MCF 10A (cell line): ENCODE measurements around the gene TUSC2. TPM values are rescaled to one million over a fixed set of nuclear protein-coding genes. Genes with fewer than 3 reads are reported as not detected.

Source experiments
- BruUV-seq: library from RNA; stranded (reverse); fragments of 400-500 nt; replicated peaks from 2 replicates; lab custom pipeline; 2021; lab: Mats Ljungman, UMichigan
- CTCF ChIA-PET: fragments of 300-600 bp; sonication (Branson Sonifier 250); formaldehyde crosslinking; extraction: SDS; loops from one replicate; lab custom pipeline; 2021; ENCODE audit warnings: antibody characterized with exemption, inconsistent platforms; lab: Yijun Ruan, JAX
- POLR2A ChIA-PET: fragments of 300-600, 350-650 bp; sonication (Branson Sonifier 250); formaldehyde crosslinking; extraction: SDS; loops from one replicate; lab custom pipeline; 2020; ENCODE audit warnings: antibody characterized with exemption, inconsistent platforms; lab: Yijun Ruan, JAX
- DNase-seq: peaks from one replicate; pipeline ENCODE4 v3.0.0-alpha.2; 2018; ENCODE audit not compliant: unreplicated experiment
- H3K27ac Mint-ChIP-seq: one replicate; pipeline ENCODE4 v1.8.0; 2022; ENCODE audit warnings: mild to moderate bottlenecking, low read depth, mixed read lengths; ENCODE audit not compliant: unreplicated experiment
- H3K27me3 Mint-ChIP-seq: one replicate; pipeline ENCODE4 v1.8.0; 2022; ENCODE audit warnings: mixed read lengths; ENCODE audit not compliant: insufficient read depth, unreplicated experiment
- H3K36me3 Mint-ChIP-seq: one replicate; pipeline ENCODE4 v1.8.0; 2022; ENCODE audit warnings: mild to moderate bottlenecking, moderate library complexity, mixed read lengths; ENCODE audit not compliant: insufficient read depth, unreplicated experiment
- H3K4me1 Mint-ChIP-seq: one replicate; pipeline ENCODE4 v1.8.0; 2022; ENCODE audit warnings: mixed read lengths; ENCODE audit not compliant: insufficient read depth, unreplicated experiment
- H3K4me3 Mint-ChIP-seq: one replicate; pipeline ENCODE4 v1.8.0; 2022; ENCODE audit warnings: mild to moderate bottlenecking, moderate library complexity, mixed read lengths; ENCODE audit not compliant: unreplicated experiment
- H3K9me3 Mint-ChIP-seq: one replicate; pipeline ENCODE4 v1.8.0; 2022; ENCODE audit warnings: mixed read lengths; ENCODE audit not compliant: unreplicated experiment
- CTCF ChIP-seq: fragments of 200-600 bp; IDR thresholded peaks from one replicate; pipeline ENCODE4 v1.8.0; 2022; ENCODE audit warnings: antibody characterized with exemption, mild to moderate bottlenecking; ENCODE audit not compliant: unreplicated experiment
- intact Hi-C: fragments of 100-400 bp; cut with micrococcal nuclease; formaldehyde crosslinking; loops from 2 replicates; pipeline ENCODE4 v1.14.1; 2022
- total RNA-seq: library from RNA; stranded (reverse); gene quantifications from 2 replicates; pipeline ENCODE4 v1.2.3, GENCODE V29; 2022

TUSC2 gene
- total RNA-seq, 1 experiment from 2014 or later = 14.5 TPM

GRCh38 chr3:50357481-50357880 is 29.5 kb upstream of the TUSC2 start:
- Mint-ChIP-seq H3K4me3 (peak overlapping the region; percentile 85), H3K4me1 (peaks cover 13% of the 10 kb centered on the region), H3K27ac (peak overlapping the region; percentile 96), H3K27me3 (no peaks in the 10 kb centered on the region), H3K9me3 (no peaks in the 10 kb centered on the region), H3K36me3 (peaks cover 29% of the 10 kb centered on the region)
- intact Hi-C loops = no loop called here
- POLR2A ChIA-PET = interaction anchor here (0.7 to 1.8 kb wide), 5 partner anchors 10 to 1414 kb away, joined by 4 to 14 read pairs (median 4); partner anchors contain the start of genes IFRD2 and ZMYND10
- no peak for TF ChIP-seq CTCF
- no TSS peak for BruUV-seq
- CTCF ChIA-PET = interaction anchor here (0.7 to 2.6 kb wide), 5 partner anchors 10 to 258 kb away, joined by 3 to 24 read pairs (median 5); no protein-coding TSS in a partner anchor
- DNase-seq = no peak

GRCh38 chr3:50356553-50356952 is 28.5 kb upstream of the TUSC2 start:
- TF ChIP-seq CTCF = no peak
- Mint-ChIP-seq H3K27ac (no peak overlapping the region), H3K4me1 (peaks cover 14% of the 10 kb centered on the region), H3K4me3 (peak overlapping the region; percentile 85), H3K9me3 (no peaks in the 10 kb centered on the region), H3K36me3 (peaks cover 29% of the 10 kb centered on the region), H3K27me3 (no peaks in the 10 kb centered on the region)
- ChIA-PET POLR2A (interaction anchor here (0.7 to 1.8 kb wide), 3 partner anchors 9 to 255 kb away, joined by 3 to 14 read pairs (median 3); partner anchors contain the start of gene CISH), CTCF (interaction anchor here (0.5 to 2.6 kb wide), 10 partner anchors 9 to 1160 kb away, joined by 3 to 24 read pairs (median 3); partner anchors contain the start of gene MON1A)
- DNase-seq = no peak
- intact Hi-C loops = no loop called here
- BruUV-seq = no TSS peak

- Mint-ChIP-seq H3K36me3 (peaks cover 34% of the 10 kb centered on the region), H3K27ac (no peak overlapping the region), H3K9me3 (no peaks in the 10 kb centered on the region), H3K27me3 (no peaks in the 10 kb centered on the region), H3K4me3 (peak overlapping the region; percentile 85), H3K4me1 (peaks cover 18% of the 10 kb centered on the region)
- ChIA-PET POLR2A (interaction anchor here (0.7 to 1.8 kb wide), 3 partner anchors 9 to 256 kb away, joined by 3 to 14 read pairs (median 3); partner anchors contain the start of gene CISH), CTCF (interaction anchor here (0.7 to 2.6 kb wide), 6 partner anchors 8 to 1161 kb away, joined by 3 to 24 read pairs (median 4); no protein-coding TSS in a partner anchor)
- intact Hi-C loops = no loop called here
- BruUV-seq = no TSS peak
- DNase-seq = no peak
- no peak for TF ChIP-seq CTCF
Observed at GRCh38 chr3:50355829-50356552, 28.0 kb upstream of the TUSC2 start.

- peaks cover 24% of the 10 kb centered on the region for H3K4me1 Mint-ChIP-seq
- H3K4me3 Mint-ChIP-seq = no peak overlapping the region
- H3K9me3 Mint-ChIP-seq = no peaks in the 10 kb centered on the region
- H3K36me3 Mint-ChIP-seq = peaks cover 41% of the 10 kb centered on the region
- BruUV-seq = no TSS peak
- no peak for DNase-seq
- POLR2A ChIA-PET = interaction anchor here (0.6 to 1.5 kb wide), 3 partner anchors 63 to 209 kb away, joined by 3 read pairs; partner anchors contain the start of gene IFRD2
- H3K27ac Mint-ChIP-seq = no peak overlapping the region
- H3K27me3 Mint-ChIP-seq = no peaks in the 10 kb centered on the region
- intact Hi-C loops = no loop called here
- CTCF ChIA-PET = interaction anchor here (0.5 to 0.8 kb wide), 2 partner anchors 10 to 1085 kb away, joined by 3 to 9 read pairs; partner anchors contain the start of gene ZMYND10
- TF ChIP-seq CTCF = no peak
Observed at GRCh38 chr3:50354850-50355249, 26.8 kb upstream of the TUSC2 start.
